Embryonic facial prominence (tissue), 1 donor: ENCODE data around the gene SYNDIG1.

Experiments
- DNase-seq: peaks from one replicate; pipeline ENCODE4 v3.0.0-alpha.2; 2016; ENCODE audit errors: extremely low spot score

The SYNDIG1 gene

GRCh38 chr20:24583169-24583792 is 113.9 kb downstream of the SYNDIG1 start:
- DNase-seq, result no peak

- no peak for DNase-seq
Measured at GRCh38 chr20:24584078-24584477, 114.6 kb downstream of the SYNDIG1 start.

- DNase-seq, result no peak
Measured at GRCh38 chr20:24584538-24585356, 115.3 kb downstream of the SYNDIG1 start.

GRCh38 chr20:24585796-24586522 is 116.5 kb downstream of the SYNDIG1 start:
- DNase-seq, result no peak

- no peak for DNase-seq
Measured at GRCh38 chr20:24586523-24586840, 117.1 kb downstream of the SYNDIG1 start.

- no peak for DNase-seq
Measured at GRCh38 chr20:24587384-24588046, 118.1 kb downstream of the SYNDIG1 start.

- DNase-seq, result no peak
Measured at GRCh38 chr20:24588047-24588635, 118.7 kb downstream of the SYNDIG1 start.

GRCh38 chr20:24588725-24589340 is 119.4 kb downstream of the SYNDIG1 start:
- no peak for DNase-seq

GRCh38 chr20:24589381-24589780 is 120.0 kb downstream of the SYNDIG1 start:
- no peak for DNase-seq

GRCh38 chr20:24589815-24590177 is 120.4 kb downstream of the SYNDIG1 start:
- DNase-seq, result no peak

- no peak for DNase-seq
Measured at GRCh38 chr20:24590178-24590982, 121.0 kb downstream of the SYNDIG1 start.

- DNase-seq, result no peak
Measured at GRCh38 chr20:24597051-24597450, 127.6 kb downstream of the SYNDIG1 start.

- no peak for DNase-seq
Measured at GRCh38 chr20:24598346-24598745, 128.9 kb downstream of the SYNDIG1 start.

GRCh38 chr20:24598996-24599395 is 129.6 kb downstream of the SYNDIG1 start:
- DNase-seq, result no peak

GRCh38 chr20:24600012-24600411 is 130.6 kb downstream of the SYNDIG1 start:
- no peak for DNase-seq

GRCh38 chr20:24603454-24603853 is 134.0 kb downstream of the SYNDIG1 start:
- no peak for DNase-seq

- no peak for DNase-seq
Measured at GRCh38 chr20:24604966-24605665, 135.7 kb downstream of the SYNDIG1 start.

- no peak for DNase-seq
Measured at GRCh38 chr20:24605937-24606455, 136.6 kb downstream of the SYNDIG1 start.

GRCh38 chr20:24607402-24607801 is 138.0 kb downstream of the SYNDIG1 start:
- no peak for DNase-seq
